Choroid plexus epithelial cell (primary cell): ENCODE measurements around the gene FBXO30.

Experiments
- DNase-seq: peaks from one replicate; pipeline ENCODE4 v3.0.0-alpha.2; 2010; ENCODE audit warnings: low read depth
- H3K4me3 ChIP-seq: 2 replicates; pipeline ENCODE4 v1.5.1; 2011; ENCODE audit warnings: low read depth, mild to moderate bottlenecking, control low read depth, low read length, moderate library complexity
- TF ChIP-seq, protein P1 (sequence below): conservative IDR thresholded peaks from 2 replicates; pipeline ENCODE4 v1.5.1; 2011; ENCODE audit warnings: low read depth, mild to moderate bottlenecking, control low read depth, inconsistent platforms, low read length, moderate library complexity

The FBXO30 gene

DNA sequence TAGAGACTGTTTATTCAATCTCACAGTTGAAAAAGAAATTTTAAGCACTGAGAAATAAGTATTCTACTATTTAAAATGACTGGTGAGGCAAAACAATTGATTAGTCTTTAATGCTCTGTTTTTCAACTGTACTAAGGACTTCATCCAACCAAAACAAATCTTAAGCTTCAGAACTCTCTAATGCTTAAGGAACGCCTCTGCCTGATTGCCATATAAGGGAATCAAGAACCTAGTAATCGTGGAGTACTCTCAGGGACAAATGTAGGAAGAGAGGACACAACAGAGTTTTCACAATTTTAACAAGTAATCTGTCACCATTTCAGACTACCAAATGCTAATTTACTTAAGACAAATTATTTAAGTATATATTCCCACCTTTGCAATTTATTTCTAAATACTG, 16.1 kb downstream of the FBXO30 start:
- TF ChIP-seq, protein P1, sequence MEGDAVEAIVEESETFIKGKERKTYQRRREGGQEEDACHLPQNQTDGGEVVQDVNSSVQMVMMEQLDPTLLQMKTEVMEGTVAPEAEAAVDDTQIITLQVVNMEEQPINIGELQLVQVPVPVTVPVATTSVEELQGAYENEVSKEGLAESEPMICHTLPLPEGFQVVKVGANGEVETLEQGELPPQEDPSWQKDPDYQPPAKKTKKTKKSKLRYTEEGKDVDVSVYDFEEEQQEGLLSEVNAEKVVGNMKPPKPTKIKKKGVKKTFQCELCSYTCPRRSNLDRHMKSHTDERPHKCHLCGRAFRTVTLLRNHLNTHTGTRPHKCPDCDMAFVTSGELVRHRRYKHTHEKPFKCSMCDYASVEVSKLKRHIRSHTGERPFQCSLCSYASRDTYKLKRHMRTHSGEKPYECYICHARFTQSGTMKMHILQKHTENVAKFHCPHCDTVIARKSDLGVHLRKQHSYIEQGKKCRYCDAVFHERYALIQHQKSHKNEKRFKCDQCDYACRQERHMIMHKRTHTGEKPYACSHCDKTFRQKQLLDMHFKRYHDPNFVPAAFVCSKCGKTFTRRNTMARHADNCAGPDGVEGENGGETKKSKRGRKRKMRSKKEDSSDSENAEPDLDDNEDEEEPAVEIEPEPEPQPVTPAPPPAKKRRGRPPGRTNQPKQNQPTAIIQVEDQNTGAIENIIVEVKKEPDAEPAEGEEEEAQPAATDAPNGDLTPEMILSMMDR: no peak
- no peak overlapping the region for H3K4me3 ChIP-seq
- DNase-seq: peak; percentile 71

GRCh38 chr6:145789443-145789842, 25.2 kb downstream of the FBXO30 start:
- peak; percentile 57 for DNase-seq
- TF ChIP-seq, protein P1: no peak
- H3K4me3 ChIP-seq: no peak overlapping the region

DNA sequence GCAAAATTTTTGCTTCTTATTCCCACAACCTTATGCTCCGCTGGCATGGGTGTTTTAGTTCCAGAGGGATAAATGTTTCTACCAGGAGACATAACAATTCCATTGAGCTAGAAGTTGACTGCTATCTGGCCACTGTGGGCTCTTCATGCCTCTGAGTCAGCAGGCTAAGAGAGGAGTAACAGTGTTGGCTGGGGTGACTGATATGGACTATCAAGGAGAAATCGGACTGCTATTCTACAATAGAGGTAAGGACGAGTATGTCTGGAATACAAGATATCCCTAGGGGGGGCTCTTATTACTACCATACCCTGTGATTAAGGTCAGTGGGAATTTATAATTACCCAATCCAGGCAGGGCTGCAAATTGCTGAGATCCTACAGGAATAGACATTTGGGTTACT, 26.9 kb downstream of the FBXO30 start:
- TF ChIP-seq, protein P1: no peak
- no peak for DNase-seq
- H3K4me3 ChIP-seq: no peak overlapping the region

DNA sequence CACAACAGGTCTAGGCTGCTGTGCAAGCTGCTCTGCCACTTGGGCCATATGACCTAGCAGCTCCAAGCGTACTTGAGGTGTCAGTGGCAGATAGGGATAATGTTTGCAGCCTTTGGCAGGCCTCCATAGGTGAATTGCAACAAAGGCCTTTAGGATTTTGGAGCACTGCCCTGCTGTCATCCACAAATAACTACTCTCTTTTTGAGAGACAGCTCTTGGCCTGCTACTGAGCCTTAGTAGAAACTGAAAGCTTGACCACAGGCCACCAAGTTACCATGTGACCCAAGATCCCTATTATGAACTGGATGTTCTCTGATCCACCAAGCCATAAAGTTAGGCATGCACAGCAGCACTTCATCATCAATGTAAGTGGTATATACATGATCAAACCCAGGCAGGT, 29.9 kb downstream of the FBXO30 start:
- no peak for DNase-seq
- TF ChIP-seq, protein P1: no peak
- H3K4me3 ChIP-seq: no peak overlapping the region

- DNase-seq: no peak
- no peak overlapping the region for H3K4me3 ChIP-seq
- TF ChIP-seq, protein P1: no peak
These were observed 30.8 kb downstream of the FBXO30 start for GRCh38 chr6:145783796-145784195.

- no peak overlapping the region for H3K4me3 ChIP-seq
- TF ChIP-seq, protein P1: no peak
- DNase-seq: no peak
These were observed 41.7 kb downstream of the FBXO30 start for GRCh38 chr6:145772846-145773245.

GRCh38 chr6:145765449-145765848, 49.1 kb downstream of the FBXO30 start:
- no peak overlapping the region for H3K4me3 ChIP-seq
- TF ChIP-seq, protein P1: no peak
- no peak for DNase-seq
